GM11168 (cell line): ENCODE measurements around the gene RPRD1B.

ENCODE experiments used
- in situ Hi-C: fragments of 300-500 bp; cut with MboI; formaldehyde crosslinking; loops from one replicate; pipeline ENCODE4 v1.12.0; 2022; ENCODE audit warnings: low sequenced_read_pairs; ENCODE audit not compliant: unreplicated experiment

Gene RPRD1B

GRCh38 chr20:38129893-38130609, 96.5 kb downstream of the RPRD1B start:
- in situ Hi-C loops, result no loop called here

- in situ Hi-C loops, result no loop called here
Measured at GRCh38 chr20:38130687-38131587, 97.4 kb downstream of the RPRD1B start.

DNA sequence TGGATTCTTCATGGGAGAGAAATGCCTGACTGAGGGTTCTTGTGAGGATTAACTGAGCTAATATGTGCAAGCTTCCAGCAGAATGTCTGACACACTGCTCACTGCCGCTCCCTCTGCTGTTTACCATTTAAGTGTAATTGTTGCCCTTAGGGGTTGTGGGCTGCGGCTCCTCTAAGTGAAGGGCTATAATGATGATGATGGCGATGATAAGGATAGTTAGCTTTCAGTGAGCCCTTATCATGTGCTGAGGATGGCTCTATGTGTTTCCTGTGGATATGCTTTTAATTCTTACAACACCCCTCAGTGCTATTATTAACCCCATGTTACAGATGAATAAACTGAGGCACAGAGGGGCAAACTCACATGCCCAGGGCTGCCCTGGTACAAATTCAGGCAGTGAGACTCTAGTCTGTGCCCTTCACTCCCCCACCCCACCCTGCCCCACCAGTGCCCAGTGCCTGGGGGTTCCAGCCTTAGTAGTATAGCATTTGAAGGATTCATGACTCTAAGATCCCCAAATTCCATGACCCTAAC, 98.1 kb downstream of the RPRD1B start:
- in situ Hi-C loops, result no loop called here

GRCh38 chr20:38132156-38132909, 98.8 kb downstream of the RPRD1B start:
- in situ Hi-C loops, result no loop called here

GRCh38 chr20:38132910-38133501, 99.5 kb downstream of the RPRD1B start:
- in situ Hi-C loops, result no loop called here

DNA sequence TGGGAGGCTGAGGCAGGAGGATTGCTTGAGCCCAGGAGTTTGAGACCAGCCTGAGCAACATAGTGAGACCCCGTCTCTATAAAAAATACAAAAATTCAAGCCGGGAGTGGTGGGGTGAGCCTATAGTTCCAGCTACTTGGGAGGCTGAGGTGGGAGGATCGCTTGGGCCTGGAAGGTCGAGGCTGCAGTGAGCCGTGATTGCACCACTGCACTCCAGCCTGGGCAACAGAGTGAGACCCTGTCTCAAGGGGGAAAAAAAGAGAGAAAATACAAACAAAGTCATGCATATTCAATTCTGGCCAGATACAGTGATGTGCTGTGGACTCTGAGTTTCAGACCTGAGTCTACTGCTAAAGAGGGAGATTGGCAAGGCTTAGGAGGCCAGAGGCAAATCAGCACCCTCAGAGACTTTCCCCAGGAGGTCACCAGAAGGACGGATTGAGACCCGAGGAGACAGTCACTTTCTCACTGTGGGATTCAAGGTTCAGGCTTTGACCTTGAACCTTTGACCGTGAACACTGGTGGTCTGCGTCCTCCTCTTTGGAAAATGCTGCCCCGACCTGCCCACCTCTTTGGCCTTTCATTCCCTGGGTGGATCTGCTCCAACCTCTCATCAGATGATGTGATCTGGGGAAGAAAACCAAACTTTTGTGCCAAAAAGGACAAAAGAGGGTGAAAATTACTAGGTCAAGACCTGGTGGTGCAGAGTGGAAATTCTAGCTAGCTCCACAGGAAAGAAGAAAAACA, 100.3 kb downstream of the RPRD1B start:
- in situ Hi-C loops, result no loop called here

GRCh38 chr20:38134427-38135270, 101.1 kb downstream of the RPRD1B start:
- in situ Hi-C loops, result no loop called here

- in situ Hi-C loops, result no loop called here
Measured at GRCh38 chr20:38135271-38135650, 101.7 kb downstream of the RPRD1B start.

- in situ Hi-C loops, result no loop called here
Measured at GRCh38 chr20:38135651-38136420, 102.3 kb downstream of the RPRD1B start.

GRCh38 chr20:38136421-38137245, 103.1 kb downstream of the RPRD1B start:
- in situ Hi-C loops, result no loop called here

GRCh38 chr20:38137441-38138037, 104.0 kb downstream of the RPRD1B start:
- in situ Hi-C loops, result no loop called here

GRCh38 chr20:38138086-38138778, 104.7 kb downstream of the RPRD1B start:
- in situ Hi-C loops, result no loop called here

DNA sequence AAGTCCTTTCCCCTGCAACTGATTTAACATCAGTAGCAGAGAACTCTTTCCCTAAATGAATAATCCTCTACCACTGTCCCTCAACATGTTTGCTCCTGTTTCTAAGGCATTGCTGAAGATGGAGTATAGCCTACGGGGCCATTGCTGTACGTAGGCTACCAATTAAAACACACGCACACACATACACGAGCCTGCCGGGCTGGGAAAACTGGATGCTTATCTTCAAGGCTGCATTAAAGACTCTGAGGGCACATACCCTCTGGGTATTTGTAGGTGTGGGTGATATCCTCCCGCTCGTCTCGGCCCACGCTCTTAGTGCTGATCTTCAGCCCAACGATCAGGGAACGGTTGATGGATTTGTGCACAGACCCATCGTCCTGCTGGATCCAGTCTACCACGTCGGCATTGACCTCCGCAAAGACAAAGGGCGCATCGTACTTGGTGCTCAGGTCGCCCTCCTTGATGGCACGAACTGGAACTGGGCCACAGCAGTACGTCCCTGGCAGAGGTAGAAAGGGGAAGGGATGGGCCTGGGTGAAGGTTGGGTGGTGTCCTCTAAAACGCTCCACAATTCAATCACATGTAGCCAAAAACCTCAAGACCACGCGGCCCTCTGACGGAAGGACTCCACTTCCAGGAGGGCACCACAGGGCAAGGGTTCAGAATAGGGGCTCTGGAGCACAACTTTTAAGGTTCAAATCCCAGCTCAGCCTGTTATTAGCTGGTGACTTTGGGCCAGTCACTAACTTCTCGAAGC, 105.8 kb downstream of the RPRD1B start:
- in situ Hi-C loops, result no loop called here

- in situ Hi-C loops, result no loop called here
Measured at GRCh38 chr20:38139977-38140753, 106.6 kb downstream of the RPRD1B start.
